ENCODE data around the gene C11orf24.
"Not testable (repeated sequence)": the region's sequence is repeated elsewhere in the genome, so short reads cannot be mapped to it uniquely, and the experiment has no call there.

The C11orf24 gene

DNA sequence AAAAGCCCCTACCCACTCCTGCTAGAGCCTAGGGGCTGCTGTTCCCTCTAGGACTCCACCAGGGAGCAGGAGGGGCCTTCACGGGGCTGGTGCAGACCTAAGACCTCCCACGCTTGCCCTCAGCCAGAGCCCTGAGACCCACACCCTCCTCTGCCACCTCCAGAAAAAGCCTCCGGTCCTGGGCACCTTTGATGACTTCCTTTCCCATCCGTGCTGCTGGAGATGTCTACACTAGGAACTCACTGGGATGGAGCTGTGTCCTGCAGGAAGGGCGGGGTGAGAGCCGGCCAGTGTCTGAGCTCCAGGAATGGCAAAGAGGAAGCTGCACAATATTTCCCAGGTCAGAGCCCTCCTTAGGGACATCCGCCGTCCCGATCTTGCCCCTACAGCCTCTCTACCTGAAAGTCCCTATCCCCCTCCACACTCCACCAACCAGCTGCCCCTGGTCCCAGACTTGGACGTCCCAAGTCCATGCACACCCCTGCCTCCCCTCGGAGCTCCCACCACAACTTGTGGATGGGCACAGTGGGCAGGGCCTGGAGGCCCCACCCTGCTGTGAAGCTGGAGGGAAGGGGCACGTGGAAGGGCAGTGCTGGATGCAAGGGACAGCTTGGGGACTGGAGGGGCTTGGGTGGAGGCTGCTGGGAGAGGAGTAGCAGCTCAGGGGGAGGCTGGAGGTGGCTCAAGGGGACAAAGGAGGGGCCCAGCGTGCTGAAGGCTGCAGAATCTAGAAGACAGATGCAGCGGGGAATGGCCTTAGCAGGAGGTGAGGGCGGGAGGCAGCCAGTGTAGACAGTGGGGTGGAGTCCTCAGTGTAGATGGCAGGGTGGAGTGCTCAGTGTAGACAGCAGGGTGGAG is 27.1 kb upstream of the C11orf24 start:
- FAIRE-seq: no peak

DNA sequence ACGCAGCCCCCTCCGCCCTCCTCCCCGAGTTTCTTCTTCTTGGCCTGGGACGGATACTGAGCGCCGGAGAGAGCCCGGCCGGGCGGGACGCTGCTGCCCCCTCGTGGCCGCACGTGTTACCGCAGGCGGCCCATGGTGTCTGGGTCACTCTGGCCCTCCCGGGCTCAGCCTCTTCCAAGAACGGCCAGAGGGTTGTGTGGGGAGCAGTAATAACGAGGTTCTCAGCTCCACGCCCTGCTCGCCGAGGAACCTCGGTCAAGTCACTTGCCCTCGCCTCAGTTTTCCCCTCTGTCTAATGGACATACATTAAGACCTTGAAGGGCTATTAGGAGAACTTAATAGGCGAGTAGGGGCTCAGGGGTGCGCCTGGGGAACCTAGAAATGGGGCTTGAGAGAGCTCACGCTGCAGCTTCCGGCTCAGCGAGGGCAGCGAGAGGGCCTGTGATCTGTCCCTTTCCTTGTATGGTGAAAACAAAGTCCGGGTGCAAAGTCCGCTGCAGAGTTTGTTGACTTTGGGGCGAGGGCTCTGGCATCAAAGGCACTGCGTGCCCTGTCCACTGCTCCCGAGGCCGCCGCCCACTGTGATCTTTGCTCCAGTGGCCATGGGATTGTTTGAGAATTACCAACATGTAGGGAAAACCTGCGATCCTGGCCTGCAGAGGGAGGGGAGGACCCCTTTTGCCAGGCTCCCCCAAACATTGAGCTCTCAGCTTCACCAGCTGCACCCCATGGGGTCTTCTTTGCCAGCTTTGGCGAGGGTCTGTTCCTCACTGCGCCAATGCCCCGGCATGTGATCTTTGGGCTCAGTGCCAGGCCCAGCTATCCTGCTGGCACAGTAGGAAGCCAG is 26.3 kb upstream of the C11orf24 start:
- no peak for FAIRE-seq

DNA sequence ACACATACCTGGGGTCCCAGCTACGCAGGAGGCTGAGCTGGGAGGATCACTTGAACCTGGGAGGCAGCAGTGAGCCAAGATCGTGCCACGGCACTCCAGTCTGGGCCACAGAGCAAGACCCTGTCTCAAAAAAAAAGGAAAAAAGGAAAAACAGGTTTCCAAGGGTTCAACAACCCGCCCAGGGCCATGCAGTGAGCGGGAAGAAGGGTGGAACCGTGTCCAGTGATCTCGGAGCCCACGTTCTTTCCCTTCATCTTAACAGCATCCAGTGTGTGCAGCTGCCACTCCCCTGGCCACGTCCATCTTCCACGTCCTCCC is 25.7 kb upstream of the C11orf24 start:
- no peak for FAIRE-seq

DNA sequence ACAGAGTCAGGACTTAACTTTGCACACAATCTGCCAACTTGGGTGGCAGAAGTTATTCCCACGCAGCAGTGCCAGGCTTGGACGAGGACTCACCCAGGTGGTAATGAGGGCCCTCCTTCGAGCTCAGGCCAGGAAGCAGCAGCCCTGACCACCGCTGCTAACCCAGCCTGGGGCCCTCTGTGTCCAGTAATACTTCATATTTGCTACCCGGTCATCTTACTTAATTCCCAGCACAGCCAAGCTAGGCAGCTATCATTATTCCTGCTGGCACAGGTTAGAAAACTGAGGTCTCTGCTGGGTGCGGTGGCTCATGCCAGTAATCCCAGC is 25.2 kb upstream of the C11orf24 start:
- FAIRE-seq: no peak

DNA sequence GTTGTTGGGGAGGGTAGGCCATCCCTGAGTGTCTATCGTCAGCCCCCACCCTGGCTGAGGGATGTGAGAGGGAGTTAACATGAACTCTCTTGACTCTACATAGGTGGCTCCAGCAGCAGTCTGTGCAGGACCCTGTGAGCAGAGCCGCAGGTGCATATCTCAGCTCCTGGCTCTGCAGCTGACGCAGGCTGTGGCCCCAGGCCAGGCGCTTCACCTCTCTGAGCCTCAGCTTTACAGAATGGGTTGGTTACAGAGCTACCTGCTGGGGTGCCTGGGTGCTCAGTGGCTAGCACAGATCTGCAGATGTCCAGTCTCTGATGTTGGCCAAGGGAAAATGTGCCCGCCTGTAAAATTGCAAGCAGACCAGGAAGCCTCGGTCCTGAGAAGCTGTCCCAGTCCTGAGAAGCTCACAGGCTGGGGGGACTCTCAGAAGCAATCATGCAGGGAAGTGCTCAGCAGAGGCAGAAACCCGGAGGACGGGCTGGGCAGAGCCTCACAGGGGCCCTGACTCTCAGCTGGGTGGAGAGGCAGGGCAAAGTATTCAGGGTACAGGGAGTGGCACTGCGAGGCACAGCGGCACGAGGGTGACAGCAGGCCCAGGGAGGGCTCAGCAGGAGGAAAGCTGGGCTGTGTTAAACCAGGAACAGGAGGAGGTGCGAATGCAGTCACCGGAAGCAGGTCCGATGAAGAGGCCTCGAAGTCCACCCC is 24.7 kb upstream of the C11orf24 start:
- FAIRE-seq: no peak

DNA sequence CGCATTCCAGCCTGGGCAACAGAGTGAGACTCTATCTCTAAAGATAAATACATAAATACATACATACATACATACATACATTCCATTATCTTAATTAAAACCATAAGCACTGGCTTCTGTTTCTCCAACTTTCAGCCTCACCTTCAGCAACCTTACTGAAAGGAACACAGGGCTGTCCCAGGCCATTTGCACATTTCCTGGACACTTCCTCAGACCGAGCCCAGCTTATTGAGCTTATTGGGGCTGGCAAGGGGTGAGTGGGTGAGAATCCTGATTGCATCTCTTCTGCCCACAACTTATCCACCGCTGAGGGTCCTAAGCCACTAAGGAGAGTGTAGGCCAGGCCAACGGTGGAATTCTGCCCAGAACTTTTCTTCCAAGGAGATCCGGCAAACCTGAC is 24.2 kb upstream of the C11orf24 start:
- FAIRE-seq: no peak

DNA sequence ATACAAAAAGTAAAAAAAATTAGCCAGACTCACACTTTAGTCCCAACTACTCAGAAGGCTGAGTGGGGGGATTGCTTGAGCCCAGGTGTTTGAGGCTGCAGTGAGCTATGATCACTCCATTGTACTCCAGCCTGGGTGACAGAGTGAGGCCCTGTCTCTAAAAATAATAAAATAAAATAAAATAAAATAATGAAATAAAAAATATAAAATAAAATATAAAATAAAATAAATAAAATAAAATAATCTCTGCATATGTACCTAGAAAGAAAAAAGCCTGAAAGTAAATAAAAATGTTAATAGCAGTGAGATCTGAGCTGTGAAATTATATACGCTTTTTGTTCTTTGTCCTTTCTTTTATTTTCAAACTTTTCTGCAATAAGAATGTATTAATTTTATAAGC is 23.5 kb upstream of the C11orf24 start:
- no peak for FAIRE-seq

DNA sequence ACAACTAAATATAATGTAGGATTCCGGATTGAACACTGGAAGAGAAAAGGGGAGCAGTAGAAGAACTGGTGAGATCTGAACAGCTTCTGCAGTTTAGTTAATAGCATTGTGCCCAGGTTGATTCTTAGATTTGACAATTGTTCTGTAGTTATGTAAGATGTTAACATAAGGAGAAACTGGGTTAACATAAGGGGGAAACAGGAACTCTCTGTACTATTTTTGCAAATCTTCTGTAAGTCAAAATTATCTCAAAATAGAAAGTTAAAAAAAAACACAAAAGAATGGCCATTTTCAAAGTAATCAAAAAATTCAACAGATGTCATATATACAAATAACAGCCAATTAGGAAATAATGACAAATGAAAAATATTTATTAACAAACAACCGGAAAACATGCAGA is 21.9 kb upstream of the C11orf24 start:
- no peak for FAIRE-seq

DNA sequence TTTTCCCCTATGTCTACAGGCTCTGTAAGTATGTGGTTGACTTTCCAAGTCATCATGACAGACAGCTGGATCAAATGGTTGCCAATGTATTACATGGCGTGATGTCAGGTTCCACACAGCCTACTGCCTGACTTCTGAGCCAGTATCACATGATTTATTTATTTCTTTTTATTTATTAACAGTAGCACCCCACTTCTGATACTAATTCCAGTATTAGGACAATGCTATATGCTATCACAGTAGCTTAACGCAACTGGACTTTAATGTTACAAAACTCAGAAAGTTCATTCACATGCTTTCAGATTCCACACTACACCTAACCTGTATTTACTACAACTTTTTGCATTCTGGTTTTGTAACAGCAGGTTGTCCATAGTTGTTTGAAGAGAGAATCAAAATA is 17.7 kb upstream of the C11orf24 start:
- no peak for FAIRE-seq

DNA sequence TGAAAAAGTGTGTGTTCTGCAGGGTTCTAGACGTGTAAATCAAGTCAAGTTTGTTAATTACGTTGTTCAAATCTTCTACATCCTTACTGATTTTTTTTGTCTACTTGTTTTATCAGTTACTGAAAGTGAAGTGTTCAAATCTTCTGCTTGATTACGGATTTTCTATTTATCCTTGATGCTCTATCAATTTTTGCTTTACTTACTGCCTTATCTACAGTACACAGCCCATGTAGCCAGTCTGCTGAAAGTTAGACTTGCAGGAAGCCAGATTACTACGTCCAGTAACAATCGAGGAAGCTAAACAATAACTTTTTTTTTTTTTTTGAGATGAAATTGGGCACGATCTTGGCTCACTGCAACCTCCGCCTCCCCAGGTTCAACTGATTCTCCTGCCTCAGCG is 15.6 kb upstream of the C11orf24 start:
- FAIRE-seq: no peak

DNA sequence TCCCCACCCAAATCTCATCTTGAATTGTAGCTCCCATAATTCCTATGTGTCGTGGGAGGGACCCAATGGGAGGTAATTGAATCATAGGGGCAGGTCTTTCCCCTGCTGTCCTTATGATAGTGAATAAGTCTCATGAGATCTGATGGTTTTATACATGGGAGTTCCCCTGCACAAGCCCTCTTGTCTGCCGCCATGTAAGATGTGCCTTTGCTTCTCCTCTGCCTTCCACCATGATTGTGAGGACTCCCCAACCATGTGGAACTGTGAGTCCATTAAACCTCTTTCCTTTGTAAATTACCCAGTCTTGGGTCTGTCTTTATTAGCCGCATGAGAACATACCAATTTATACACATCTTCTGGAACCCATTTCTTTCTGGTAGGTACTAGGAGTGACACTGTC is 12.8 kb upstream of the C11orf24 start:
- FAIRE-seq: not testable (repeated sequence)

DNA sequence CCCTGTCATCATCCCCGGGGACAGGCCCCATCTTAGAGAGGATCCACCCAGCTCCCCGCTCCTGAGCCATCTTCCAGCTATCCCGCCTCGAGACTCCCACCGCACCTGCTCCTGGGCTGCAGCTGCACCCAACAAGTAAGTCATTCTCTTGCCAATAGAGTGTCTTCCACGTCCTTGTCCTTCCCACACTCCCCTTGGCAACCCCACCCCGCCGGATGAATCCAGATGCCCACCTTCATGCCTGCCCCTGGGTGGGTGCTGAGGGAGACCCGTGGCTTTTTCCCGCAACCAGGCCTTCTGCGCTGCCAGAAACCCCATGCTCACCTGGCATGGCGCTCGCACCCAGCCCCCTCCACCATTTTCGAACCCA is 11.1 kb upstream of the C11orf24 start:
- no peak for FAIRE-seq

DNA sequence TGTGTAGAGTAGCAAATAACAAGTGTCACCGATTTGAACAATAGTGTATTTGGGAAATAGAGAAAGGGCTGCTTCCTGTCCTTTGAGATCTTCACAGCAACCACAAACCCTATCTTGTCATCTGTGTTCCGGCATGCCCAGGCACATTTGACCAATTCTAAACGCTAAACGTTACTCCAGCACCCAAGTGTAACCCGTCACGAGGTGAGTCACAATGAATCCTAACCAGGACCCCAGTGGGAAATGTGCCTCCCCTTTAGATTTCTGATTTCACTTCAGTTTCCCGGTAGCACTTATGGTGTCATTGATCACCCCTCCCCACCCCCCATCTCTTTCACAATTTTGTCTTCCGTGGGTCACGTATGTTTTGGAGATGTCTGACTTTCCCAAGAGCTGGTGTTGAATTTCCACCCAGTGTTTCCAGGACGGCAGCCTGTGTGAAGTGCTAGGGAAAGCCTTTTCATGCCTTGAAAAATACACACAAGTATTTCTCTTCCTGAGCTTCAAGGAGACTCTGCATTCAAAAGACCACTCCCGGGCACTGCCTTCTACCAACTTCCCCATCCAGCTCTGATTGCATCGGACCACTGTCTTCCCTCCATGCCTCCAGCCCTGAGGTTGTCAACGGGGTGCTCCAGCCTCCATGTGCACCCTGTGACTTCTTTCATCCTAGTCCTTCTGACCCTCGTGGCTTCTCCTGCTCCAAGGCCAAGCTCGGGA is 10.5 kb upstream of the C11orf24 start:
- FAIRE-seq: no peak

DNA sequence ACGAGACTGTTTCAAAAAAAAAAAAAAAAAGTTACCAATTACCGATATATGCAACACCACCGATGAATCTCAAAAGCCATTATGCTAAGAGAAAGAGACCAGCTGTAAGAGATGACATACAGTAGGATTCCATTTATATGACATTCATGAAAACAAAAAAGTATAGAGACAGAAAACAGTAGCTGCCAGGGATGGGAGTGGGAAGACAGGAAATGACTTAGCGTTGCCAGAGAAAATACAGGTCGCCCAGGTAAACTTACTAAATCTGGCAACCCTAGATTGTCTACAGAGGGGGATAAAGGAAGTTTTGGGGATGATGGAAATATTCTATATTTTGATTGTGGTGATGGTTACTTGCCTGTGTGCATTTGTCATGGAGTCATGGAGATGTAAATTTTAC is 7.9 kb upstream of the C11orf24 start:
- FAIRE-seq: no peak

DNA sequence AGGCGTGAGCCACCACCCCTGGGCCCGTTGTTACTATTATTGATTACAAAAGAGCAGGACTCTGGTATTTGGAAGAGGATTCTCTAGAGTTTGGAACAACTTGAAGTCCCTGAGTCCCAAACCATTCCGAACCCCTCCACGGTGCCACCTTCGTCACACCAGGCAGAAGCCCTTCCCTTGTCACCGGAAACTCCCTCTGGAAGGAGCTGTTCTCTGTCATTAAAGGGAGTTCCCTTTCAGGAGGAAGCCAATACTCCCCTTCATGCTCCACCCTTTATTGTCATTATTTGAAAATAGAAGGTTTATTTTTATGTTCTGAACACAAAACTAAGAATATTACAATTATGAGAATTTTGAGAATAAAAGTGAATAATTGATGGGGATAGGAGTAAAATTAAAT is 5.1 kb upstream of the C11orf24 start:
- FAIRE-seq: no peak

DNA sequence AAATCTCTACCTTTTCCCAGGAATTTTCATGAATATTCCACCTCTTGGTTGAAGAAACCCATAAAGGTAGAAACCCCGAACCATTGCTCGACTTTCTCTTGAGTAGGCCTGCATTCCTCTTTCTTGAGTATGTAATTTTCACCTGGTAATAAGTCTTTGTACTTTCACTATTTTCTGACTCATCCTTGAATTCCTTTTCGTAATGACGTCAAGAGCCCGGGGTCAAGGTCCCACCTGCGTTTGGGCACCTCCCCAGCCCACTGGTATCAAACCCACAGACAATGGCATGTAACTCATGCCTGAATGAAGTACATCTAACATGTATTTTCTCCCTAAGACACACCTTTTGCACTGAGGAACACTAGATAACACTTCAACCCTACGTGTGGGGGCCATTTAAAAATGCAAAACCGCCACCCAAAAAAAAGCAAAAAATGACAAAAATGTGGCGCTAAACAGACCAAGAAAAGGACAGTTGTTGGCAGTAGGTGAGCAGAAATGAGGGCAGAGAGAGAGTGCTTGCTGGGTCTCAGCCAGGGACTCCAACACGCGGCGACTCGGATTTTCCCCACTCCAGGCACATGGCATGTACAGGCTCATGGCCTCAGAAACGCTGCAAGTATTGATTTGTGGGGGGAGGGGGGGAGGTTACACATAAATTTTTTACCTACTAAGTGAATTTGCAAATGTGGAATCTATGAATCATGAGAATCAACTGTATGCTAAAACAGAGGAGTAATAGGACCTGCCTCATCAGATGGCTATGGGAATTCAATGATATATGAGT is 4.1 kb upstream of the C11orf24 start:
- no peak for FAIRE-seq

DNA sequence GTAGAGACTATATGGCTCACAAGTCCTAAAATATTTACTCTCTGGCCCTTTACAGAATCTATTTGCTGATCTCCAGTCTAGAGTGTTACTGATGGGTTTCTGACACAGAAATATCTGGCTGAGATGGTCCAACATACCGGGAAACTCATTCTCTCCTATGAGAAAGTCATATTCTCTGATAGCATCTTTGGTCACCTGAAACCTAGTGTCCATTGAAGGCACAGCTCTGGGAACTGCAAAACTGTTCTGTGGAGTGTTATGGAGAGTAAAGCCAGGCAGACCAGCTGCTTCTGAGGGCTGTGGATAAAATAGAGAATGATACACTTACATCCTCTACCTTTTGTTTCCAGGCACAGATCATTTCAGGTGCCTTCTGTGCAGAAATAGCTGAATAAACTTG is 2.5 kb upstream of the C11orf24 start:
- no peak for FAIRE-seq

DNA sequence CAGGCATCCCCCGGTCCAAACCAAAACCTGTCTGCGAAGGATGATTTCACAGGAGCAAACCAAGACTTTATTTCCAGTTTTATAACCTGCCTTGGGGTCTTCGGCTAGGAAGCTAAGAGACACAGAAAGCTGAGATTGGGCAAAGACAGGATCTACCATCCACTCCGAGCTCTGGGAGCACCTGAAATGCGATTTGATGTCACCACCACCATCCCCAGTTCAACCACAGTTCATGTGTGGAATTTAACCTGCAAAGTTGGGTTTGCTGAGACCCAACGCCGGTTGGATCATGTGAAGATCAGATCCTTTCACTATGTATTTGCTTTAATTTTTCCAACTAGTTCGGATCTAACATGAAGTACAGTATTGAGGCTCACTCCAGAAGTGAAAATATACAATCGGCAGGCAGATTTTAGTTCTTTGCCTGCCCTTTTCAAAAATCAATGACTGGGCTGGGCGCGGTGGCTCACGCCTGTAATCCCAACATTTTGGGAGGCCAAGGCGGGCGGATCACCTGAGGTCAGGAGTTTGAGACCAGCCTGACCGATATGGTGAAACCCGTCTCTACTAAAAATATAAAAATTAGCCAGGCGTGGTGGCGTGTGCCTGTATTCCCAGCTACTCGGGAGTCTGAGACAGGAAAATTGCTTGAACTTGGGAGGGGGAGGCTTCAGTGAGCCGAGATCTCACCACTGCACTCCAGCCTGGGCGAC is 1.4 kb upstream of the C11orf24 start:
- no peak for FAIRE-seq

DNA sequence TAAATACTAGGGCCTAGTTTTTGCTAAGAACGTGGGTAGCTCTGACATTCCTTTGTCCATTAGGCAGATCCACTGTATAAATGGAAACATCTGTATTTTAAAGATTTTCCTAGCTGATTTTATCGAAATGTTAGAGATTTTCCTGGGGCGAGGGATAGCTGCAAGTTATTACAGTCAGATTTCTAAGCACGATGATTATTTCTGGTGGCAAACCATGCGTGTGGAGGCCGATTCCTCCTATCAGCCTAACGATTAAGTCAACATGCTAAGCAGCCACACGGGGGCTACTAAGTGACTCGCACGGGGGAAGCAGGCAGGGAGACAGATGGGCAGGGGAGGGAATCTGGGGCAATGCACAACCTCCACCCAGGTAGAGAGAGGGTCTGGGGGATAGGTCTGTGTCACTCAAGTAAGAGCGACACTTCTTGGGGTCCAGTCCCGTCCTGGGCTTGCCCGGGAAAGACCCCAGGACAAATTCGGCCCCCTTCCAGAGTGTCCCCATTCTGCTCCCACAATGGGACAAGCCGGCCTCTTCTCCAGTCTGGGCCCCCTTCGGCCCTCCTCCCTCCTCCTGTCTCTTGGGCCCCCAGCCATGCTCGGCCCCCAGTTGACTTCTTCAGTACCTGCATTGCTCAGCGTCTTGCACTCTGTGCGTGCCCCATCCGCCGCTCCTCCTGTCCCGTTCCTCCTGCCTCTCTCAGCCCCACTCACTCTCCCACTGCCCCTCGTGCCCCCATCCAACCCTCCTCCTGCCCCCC is 571 bp downstream of the C11orf24 start:
- FAIRE-seq: no peak

DNA sequence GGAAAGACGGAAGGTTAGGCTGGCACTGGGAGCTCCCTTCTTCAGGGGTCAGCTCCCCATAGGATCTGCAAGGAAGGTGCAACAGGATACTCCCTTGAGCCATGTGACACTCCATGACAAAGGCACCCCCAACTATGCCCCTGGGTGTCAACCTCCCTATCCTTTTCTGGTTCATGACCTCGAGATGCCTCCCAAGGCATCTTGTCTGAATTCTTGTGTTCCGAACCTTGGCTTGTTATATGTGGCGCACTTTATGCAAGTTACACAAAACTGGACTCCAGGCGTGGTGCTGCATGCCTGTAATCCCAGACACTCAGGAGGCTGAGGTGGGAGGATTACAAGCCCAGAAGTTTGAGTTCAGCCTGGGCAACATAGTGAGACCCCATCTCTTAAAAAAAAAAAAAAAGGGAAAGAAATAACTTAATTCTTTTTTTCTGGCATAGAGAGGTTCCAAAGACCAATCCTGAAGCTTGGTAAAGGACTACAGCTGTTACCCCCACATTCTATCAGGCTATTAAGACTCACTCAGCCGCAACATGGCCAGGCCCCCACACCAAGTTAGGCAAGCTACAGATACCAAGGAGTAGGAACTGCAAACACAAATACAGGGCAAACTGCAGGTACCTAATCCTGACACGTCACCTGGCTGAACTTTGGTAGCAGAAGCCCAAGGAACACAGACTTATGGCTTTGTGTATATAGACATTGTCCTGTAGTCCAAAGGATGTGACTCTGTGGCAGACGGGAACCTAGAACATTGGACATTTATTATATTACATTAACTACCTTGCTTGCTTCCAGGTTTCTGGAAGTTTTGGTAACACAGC is 1.4 kb downstream of the C11orf24 start:
- no peak for FAIRE-seq
